ENCODE results near the gene RACGAP1.
"Not testable (repeated sequence)": the region's sequence is repeated elsewhere in the genome, so short reads cannot be mapped to it uniquely, and the experiment has no call there.

RACGAP1 gene

GRCh38 chr12:49998453-49998852 is 26.8 kb downstream of the RACGAP1 start:
- H3K9ac ChIP-seq (ENCODE audit: low read length) = no peak overlapping the region
- no peak overlapping the region for H3K4me3 ChIP-seq (ENCODE audit: low read depth, low read length, poor library complexity, severe bottlenecking)
- H2AFZ ChIP-seq (ENCODE audit: low read length) = no peak overlapping the region
- no peaks in the 10 kb centered on the region for H3K27me3 ChIP-seq (ENCODE audit: insufficient read depth, low read length)
- no peaks in the 10 kb centered on the region for H3K9me2 ChIP-seq (ENCODE audit: low read depth, low read length)
- H3K4me2 ChIP-seq (ENCODE audit: low read length) = no peak overlapping the region
- H3K4me1 ChIP-seq (ENCODE audit: insufficient read depth, low read length, severe bottlenecking) = no peaks in the 10 kb centered on the region
- H3K9me3 ChIP-seq (ENCODE audit: low read length) = no peaks in the 10 kb centered on the region
- TF ChIP-seq CTCF (IDR thresholded peaks at IDR 0.05; ENCODE audit: low read length) = no peak
- no peak for TF ChIP-seq EZH2 (IDR thresholded peaks at IDR 0.05; ENCODE audit: borderline replicate concordance, low read length)
- H4K20me1 ChIP-seq (ENCODE audit: insufficient read depth, low read length) = no peaks in the 10 kb centered on the region
- no peaks in the 10 kb centered on the region for H3K79me2 ChIP-seq (ENCODE audit: insufficient read depth, low read length)
- H3K27ac ChIP-seq (ENCODE audit: low read depth, low read length, poor library complexity, severe bottlenecking) = no peak overlapping the region
- H3K36me3 ChIP-seq (ENCODE audit: insufficient read depth, low read length) = peaks cover 97% of the 10 kb centered on the region
- no peaks in the 10 kb centered on the region for H3F3A ChIP-seq (ENCODE audit: insufficient read depth, low read length)

GRCh38 chr12:49990273-49990672 is 35.0 kb downstream of the RACGAP1 start:
- Histone ChIP-seq H3K36me3 (ENCODE audit: insufficient read depth, low read length) (peaks cover 90% of the 10 kb centered on the region), H3K9ac (ENCODE audit: low read length) (no peak overlapping the region), H3K4me1 (ENCODE audit: insufficient read depth, low read length, severe bottlenecking) (no peaks in the 10 kb centered on the region), H3K9me2 (ENCODE audit: low read depth, low read length) (no peaks in the 10 kb centered on the region), H3K9me3 (ENCODE audit: low read length) (no peaks in the 10 kb centered on the region), H3K27me3 (ENCODE audit: insufficient read depth, low read length) (no peaks in the 10 kb centered on the region), H3K4me3 (ENCODE audit: low read depth, low read length, poor library complexity, severe bottlenecking) (no peak overlapping the region), H4K20me1 (ENCODE audit: insufficient read depth, low read length) (no peaks in the 10 kb centered on the region), H3F3A (ENCODE audit: insufficient read depth, low read length) (0 out of 2 replicates have a peak, but pooled peaks cover 4% of the 10 kb centered on the region), H3K27ac (ENCODE audit: low read depth, low read length, poor library complexity, severe bottlenecking) (no peak overlapping the region), H3K79me2 (ENCODE audit: insufficient read depth, low read length) (no peaks in the 10 kb centered on the region), H3K4me2 (ENCODE audit: low read length) (no peak overlapping the region), H2AFZ (ENCODE audit: low read length) (no peak overlapping the region)
- TF ChIP-seq CTCF (IDR thresholded peaks at IDR 0.05; ENCODE audit: low read length) (no peak), EZH2 (IDR thresholded peaks at IDR 0.05; ENCODE audit: borderline replicate concordance, low read length) (no peak)

- not testable (repeated sequence) for H3K9me2 ChIP-seq (ENCODE audit: low read depth, low read length); H3K4me3 ChIP-seq (ENCODE audit: low read depth, low read length, poor library complexity, severe bottlenecking); H3F3A ChIP-seq (ENCODE audit: insufficient read depth, low read length); H2AFZ ChIP-seq (ENCODE audit: low read length); H3K4me2 ChIP-seq (ENCODE audit: low read length); H3K27me3 ChIP-seq (ENCODE audit: insufficient read depth, low read length); H4K20me1 ChIP-seq (ENCODE audit: insufficient read depth, low read length); H3K79me2 ChIP-seq (ENCODE audit: insufficient read depth, low read length); H3K9me3 ChIP-seq (ENCODE audit: low read length); H3K27ac ChIP-seq (ENCODE audit: low read depth, low read length, poor library complexity, severe bottlenecking); H3K9ac ChIP-seq (ENCODE audit: low read length); H3K4me1 ChIP-seq (ENCODE audit: insufficient read depth, low read length, severe bottlenecking)
- peaks cover 88% of the 10 kb centered on the region for H3K36me3 ChIP-seq (ENCODE audit: insufficient read depth, low read length)
Observed at GRCh38 chr12:49989400-49989799, 35.9 kb downstream of the RACGAP1 start.

GRCh38 chr12:49987625-49988303 is 37.5 kb downstream of the RACGAP1 start:
- H4K20me1 ChIP-seq (ENCODE audit: insufficient read depth, low read length) = no peaks in the 10 kb centered on the region
- no peaks in the 10 kb centered on the region for H3K9me2 ChIP-seq (ENCODE audit: low read depth, low read length)
- no peak overlapping the region for H3K27ac ChIP-seq (ENCODE audit: low read depth, low read length, poor library complexity, severe bottlenecking)
- H3K9ac ChIP-seq (ENCODE audit: low read length) = no peak overlapping the region
- 0 out of 2 replicates have a peak, but pooled peaks cover 4% of the 10 kb centered on the region for H3F3A ChIP-seq (ENCODE audit: insufficient read depth, low read length)
- no peak overlapping the region for H3K4me2 ChIP-seq (ENCODE audit: low read length)
- H3K9me3 ChIP-seq (ENCODE audit: low read length) = no peaks in the 10 kb centered on the region
- no peaks in the 10 kb centered on the region for H3K4me1 ChIP-seq (ENCODE audit: insufficient read depth, low read length, severe bottlenecking)
- H3K27me3 ChIP-seq (ENCODE audit: insufficient read depth, low read length) = no peaks in the 10 kb centered on the region
- no peaks in the 10 kb centered on the region for H3K79me2 ChIP-seq (ENCODE audit: insufficient read depth, low read length)
- H2AFZ ChIP-seq (ENCODE audit: low read length) = no peak overlapping the region
- H3K36me3 ChIP-seq (ENCODE audit: insufficient read depth, low read length) = peaks cover 72% of the 10 kb centered on the region
- H3K4me3 ChIP-seq (ENCODE audit: low read depth, low read length, poor library complexity, severe bottlenecking) = no peak overlapping the region
- TF ChIP-seq CTCF (IDR thresholded peaks at IDR 0.05; ENCODE audit: low read length) (no peak), EZH2 (IDR thresholded peaks at IDR 0.05; ENCODE audit: borderline replicate concordance, low read length) (no peak)

- H3K27ac ChIP-seq (ENCODE audit: low read depth, low read length, poor library complexity, severe bottlenecking); H3K9ac ChIP-seq (ENCODE audit: low read length); H3K9me2 ChIP-seq (ENCODE audit: low read depth, low read length); H2AFZ ChIP-seq (ENCODE audit: low read length); H3K4me1 ChIP-seq (ENCODE audit: insufficient read depth, low read length, severe bottlenecking); H3F3A ChIP-seq (ENCODE audit: insufficient read depth, low read length); H3K4me2 ChIP-seq (ENCODE audit: low read length); H3K27me3 ChIP-seq (ENCODE audit: insufficient read depth, low read length); H3K9me3 ChIP-seq (ENCODE audit: low read length); H4K20me1 ChIP-seq (ENCODE audit: insufficient read depth, low read length); H3K79me2 ChIP-seq (ENCODE audit: insufficient read depth, low read length); H3K4me3 ChIP-seq (ENCODE audit: low read depth, low read length, poor library complexity, severe bottlenecking): not testable (repeated sequence)
- H3K36me3 ChIP-seq (ENCODE audit: insufficient read depth, low read length) = peaks cover 59% of the 10 kb centered on the region
Observed at GRCh38 chr12:49986476-49986875, 38.8 kb downstream of the RACGAP1 start.
